Measurements from ENCODE around the gene LGALSL.

Gene LGALSL

GRCh38 chr2:64498438-64498837 lies 44.5 kb downstream of the LGALSL start:
- DNase-seq (ENCODE audit: low read depth in 2 of 2): no peak

GRCh38 chr2:64500549-64500948 lies 46.6 kb downstream of the LGALSL start:
- DNase-seq (ENCODE audit: low read depth in 2 of 2): no peak

GRCh38 chr2:64501946-64502345 lies 48.0 kb downstream of the LGALSL start:
- DNase-seq (ENCODE audit: low read depth in 2 of 2): no peak

- DNase-seq (ENCODE audit: low read depth in 2 of 2): no peak
These were observed 48.9 kb downstream of the LGALSL start for GRCh38 chr2:64502860-64503259.

GRCh38 chr2:64504774-64505720 lies 51.1 kb downstream of the LGALSL start:
- DNase-seq (ENCODE audit: low read depth in 2 of 2): no peak

GRCh38 chr2:64506686-64507085 lies 52.7 kb downstream of the LGALSL start:
- no peak for DNase-seq (ENCODE audit: low read depth in 2 of 2)

Data from stimulated activated CD8-positive, alpha-beta memory T cell treated with anti-CD3 and anti-CD28 coated beads, Interleukin-2, amount 100 ng/mL, for 48 hours (primary cell).